Subcutaneous abdominal adipose tissue (tissue), 5 donors: ENCODE measurements around the gene WNT3A.

Experiments
- H3K27ac ChIP-seq: one replicate; pipeline ENCODE4 v1.7.0; 2013; ENCODE audit warnings: low read depth, mild to moderate bottlenecking, inconsistent platforms, low read length, moderate library complexity
- H3K27me3 ChIP-seq, 5 donors: one replicate each; pipeline ENCODE4 v1.7.0; 2013; ENCODE audit warnings: low read length in 5 of 5, inconsistent platforms in 1 of 5; ENCODE audit not compliant: control insufficient read depth in 5 of 5, insufficient read depth in 4 of 5
- H3K36me3 ChIP-seq, 5 donors: one replicate each; pipeline ENCODE4 v1.7.0; 2013; ENCODE audit warnings: low read length in 5 of 5; ENCODE audit not compliant: control insufficient read depth in 5 of 5, insufficient read depth in 5 of 5
- H3K4me1 ChIP-seq, 5 donors: one replicate each; pipeline ENCODE4 v1.7.0; 2013; ENCODE audit warnings: low read length in 5 of 5, mild to moderate bottlenecking in 3 of 5, moderate library complexity in 1 of 5; ENCODE audit not compliant: control insufficient read depth in 5 of 5, insufficient read depth in 5 of 5
- H3K4me3 ChIP-seq, 5 donors: one replicate each; pipeline ENCODE4 v1.7.0; 2013; ENCODE audit warnings: low read length in 5 of 5, low read depth in 1 of 5
- H3K9ac ChIP-seq, 5 donors: one replicate each; pipeline ENCODE4 v1.7.0; 2013; ENCODE audit warnings: low read length in 5 of 5, mild to moderate bottlenecking in 4 of 5, moderate library complexity in 3 of 5
- H3K9me3 ChIP-seq, 5 donors: one replicate each; pipeline ENCODE4 v1.7.0; 2013; ENCODE audit warnings: low read length in 5 of 5; ENCODE audit not compliant: control insufficient read depth in 5 of 5
- donor health status: healthy.
- donor health status: healthy.
- donor health status: healthy.
- donor health status: healthy.
- donor health status: healthy.

The WNT3A gene

GRCh38 chr1:228062812-228063211 lies 56.0 kb downstream of the WNT3A start:
- H3K36me3 ChIP-seq, result no peaks in the 10 kb centered on the region
- no peaks in the 10 kb centered on the region for H3K9me3 ChIP-seq
- H3K9ac ChIP-seq, result no peak overlapping the region
- H3K4me3 ChIP-seq, result no peak overlapping the region
- no peak overlapping the region for H3K27ac ChIP-seq
- peaks cover 0 to 19% (median 8%) of the 10 kb centered on the region in 5 donors for H3K4me1 ChIP-seq
- H3K27me3 ChIP-seq, result peaks cover 68 to 96% (median 94%) of the 10 kb centered on the region in 5 donors

- Histone ChIP-seq H3K27ac (no peak overlapping the region), H3K9me3 (no peaks in the 10 kb centered on the region), H3K36me3 (no peaks in the 10 kb centered on the region), H3K4me1 (peaks cover 0 to 19% (median 8%) of the 10 kb centered on the region in 5 donors), H3K4me3 (no peak overlapping the region), H3K27me3 (peaks cover 64 to 95% (median 94%) of the 10 kb centered on the region in 5 donors), H3K9ac (no peak overlapping the region)
Observed at GRCh38 chr1:228063251-228064191, 56.7 kb downstream of the WNT3A start.

- Histone ChIP-seq H3K9me3 (no peaks in the 10 kb centered on the region), H3K4me3 (no peak overlapping the region), H3K9ac (no peak overlapping the region), H3K4me1 (peaks cover 0 to 15% (median 8%) of the 10 kb centered on the region in 5 donors), H3K27me3 (peaks cover 56 to 94% (median 90%) of the 10 kb centered on the region in 5 donors), H3K27ac (no peak overlapping the region), H3K36me3 (no peaks in the 10 kb centered on the region)
Observed at GRCh38 chr1:228064296-228064695, 57.5 kb downstream of the WNT3A start.

- no peaks in the 10 kb centered on the region for H3K9me3 ChIP-seq
- H3K36me3 ChIP-seq, result no peaks in the 10 kb centered on the region
- no peak overlapping the region for H3K27ac ChIP-seq
- H3K27me3 ChIP-seq, result peaks cover 53 to 93% (median 87%) of the 10 kb centered on the region in 5 donors
- H3K9ac ChIP-seq, result peak overlapping the region in 1 of 5 donors; percentile 13
- peaks cover 0 to 9% (median 5%) of the 10 kb centered on the region in 5 donors for H3K4me1 ChIP-seq
- H3K4me3 ChIP-seq, result no peak overlapping the region
Observed at GRCh38 chr1:228064741-228065542, 58.1 kb downstream of the WNT3A start.

GRCh38 chr1:228065543-228066347 lies 58.9 kb downstream of the WNT3A start:
- Histone ChIP-seq H3K27me3 (peaks cover 45 to 90% (median 80%) of the 10 kb centered on the region in 5 donors), H3K9me3 (no peaks in the 10 kb centered on the region), H3K27ac (no peak overlapping the region), H3K4me3 (no peak overlapping the region), H3K36me3 (no peaks in the 10 kb centered on the region), H3K9ac (peak overlapping the region in 1 of 5 donors; percentile 13), H3K4me1 (peaks cover 0 to 1% (median 0%) of the 10 kb centered on the region in 5 donors)

GRCh38 chr1:228066416-228066815 lies 59.6 kb downstream of the WNT3A start:
- H3K36me3 ChIP-seq, result no peaks in the 10 kb centered on the region
- no peak overlapping the region for H3K4me3 ChIP-seq
- peaks cover 44 to 90% (median 76%) of the 10 kb centered on the region in 5 donors for H3K27me3 ChIP-seq
- no peaks in the 10 kb centered on the region for H3K9me3 ChIP-seq
- no peak overlapping the region for H3K9ac ChIP-seq
- no peak overlapping the region for H3K27ac ChIP-seq
- H3K4me1 ChIP-seq, result no peaks in the 10 kb centered on the region

GRCh38 chr1:228066891-228067654 lies 60.3 kb downstream of the WNT3A start:
- Histone ChIP-seq H3K27me3 (peaks cover 38 to 85% (median 70%) of the 10 kb centered on the region in 5 donors), H3K4me3 (no peak overlapping the region), H3K9me3 (no peaks in the 10 kb centered on the region), H3K9ac (no peak overlapping the region), H3K27ac (no peak overlapping the region), H3K36me3 (no peaks in the 10 kb centered on the region), H3K4me1 (no peaks in the 10 kb centered on the region)

GRCh38 chr1:228068359-228068758 lies 61.6 kb downstream of the WNT3A start:
- Histone ChIP-seq H3K9ac (no peak overlapping the region), H3K36me3 (no peaks in the 10 kb centered on the region), H3K4me3 (no peak overlapping the region), H3K4me1 (no peaks in the 10 kb centered on the region), H3K9me3 (no peaks in the 10 kb centered on the region), H3K27me3 (peaks cover 32 to 83% (median 62%) of the 10 kb centered on the region in 5 donors), H3K27ac (no peak overlapping the region)

- no peaks in the 10 kb centered on the region for H3K9me3 ChIP-seq
- no peak overlapping the region for H3K27ac ChIP-seq
- H3K27me3 ChIP-seq, result peaks cover 22 to 71% (median 45%) of the 10 kb centered on the region in 5 donors
- no peaks in the 10 kb centered on the region for H3K36me3 ChIP-seq
- H3K4me3 ChIP-seq, result no peak overlapping the region
- H3K9ac ChIP-seq, result no peak overlapping the region
- H3K4me1 ChIP-seq, result peaks cover 0 to 2% (median 0%) of the 10 kb centered on the region in 5 donors
Observed at GRCh38 chr1:228070173-228070572, 63.4 kb downstream of the WNT3A start.
